Stimulated activated CD8-positive, alpha-beta memory T cell treated with anti-CD3 and anti-CD28 coated beads, Interleukin-15, amount 100 ng/mL, for 24 hours (primary cell): ENCODE measurements around the gene CCDC73.
"Not testable (repeated sequence)": the region's sequence is repeated elsewhere in the genome, so short reads cannot be mapped to it uniquely, and the experiment has no call there.

Experiments
- DNase-seq: peaks from one replicate; pipeline ENCODE4 v3.0.0-alpha.2; 2020; ENCODE audit warnings: low read depth

The CCDC73 gene

DNA sequence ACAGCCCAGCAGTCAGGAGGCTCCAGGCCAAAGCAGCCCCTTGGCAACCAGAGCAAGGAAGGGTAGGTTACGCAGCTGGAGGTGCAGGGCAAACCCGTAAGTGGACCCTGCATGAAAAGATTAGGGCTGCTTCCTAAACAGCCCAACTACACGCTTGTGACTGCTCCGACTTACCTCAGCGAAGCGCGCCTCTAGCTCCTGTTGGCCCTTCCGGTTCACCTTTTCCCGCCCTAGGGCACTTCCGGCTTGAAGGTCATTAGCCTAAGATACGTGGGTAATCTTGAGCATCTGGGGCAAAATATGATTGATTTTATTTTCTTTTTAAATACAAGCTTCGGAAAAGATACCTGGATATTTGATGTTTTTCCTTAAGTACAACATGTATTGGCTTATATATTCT, at the start of gene CCDC73:
CCDC73 (minus strand) TSS at position 224 of the 400 bp plus-strand sequence. CDS start 34,419 bp downstream, outside the sequence.
- DNase-seq, result no peak

DNA sequence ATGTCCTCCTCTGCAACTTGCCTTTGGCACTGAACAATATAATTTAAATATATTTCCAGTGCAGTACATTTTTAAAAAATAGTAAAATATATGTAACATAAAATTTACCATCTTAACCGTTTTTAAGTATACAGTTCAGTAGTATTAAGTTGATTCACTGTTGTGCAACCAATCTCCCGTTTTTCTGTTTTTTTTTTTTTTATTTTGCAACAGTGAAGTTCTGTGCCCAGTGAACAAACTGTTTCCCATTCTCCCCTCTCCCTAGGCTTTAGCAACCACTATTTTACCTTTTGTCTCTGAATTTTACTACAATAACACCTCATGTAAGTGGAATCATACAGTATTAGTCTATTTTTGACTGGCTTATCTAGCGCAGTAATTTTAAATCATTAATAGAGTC, 49.1 kb upstream of the CCDC73 start:
- no peak for DNase-seq

DNA sequence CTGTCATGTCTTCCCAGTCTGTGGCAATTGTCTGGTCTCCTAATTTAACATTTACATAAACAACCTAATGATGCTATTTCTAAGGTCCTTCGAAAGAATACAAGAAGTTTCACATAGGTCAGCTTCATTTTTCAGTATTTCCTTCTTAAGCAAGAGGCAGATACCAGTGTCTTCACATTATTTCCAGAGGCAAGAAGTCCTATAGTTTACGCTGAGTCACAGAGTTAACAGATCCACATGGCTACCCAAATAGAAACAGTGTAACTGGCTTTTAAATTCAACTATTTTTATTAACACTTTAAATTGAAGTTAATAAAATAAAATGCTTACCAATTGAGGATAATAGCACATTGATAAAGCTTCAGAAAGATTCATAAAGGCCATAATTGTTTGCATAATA, 46.1 kb upstream of the CCDC73 start:
- DNase-seq, result no peak

GRCh38 chr11:32839308-32839707, 44.8 kb upstream of the CCDC73 start:
- DNase-seq, result no peak

- DNase-seq, result no peak
Measured at GRCh38 chr11:32838505-32839274, 44.2 kb upstream of the CCDC73 start.

- no peak for DNase-seq
Measured at GRCh38 chr11:32836946-32837345, 42.5 kb upstream of the CCDC73 start.

DNA sequence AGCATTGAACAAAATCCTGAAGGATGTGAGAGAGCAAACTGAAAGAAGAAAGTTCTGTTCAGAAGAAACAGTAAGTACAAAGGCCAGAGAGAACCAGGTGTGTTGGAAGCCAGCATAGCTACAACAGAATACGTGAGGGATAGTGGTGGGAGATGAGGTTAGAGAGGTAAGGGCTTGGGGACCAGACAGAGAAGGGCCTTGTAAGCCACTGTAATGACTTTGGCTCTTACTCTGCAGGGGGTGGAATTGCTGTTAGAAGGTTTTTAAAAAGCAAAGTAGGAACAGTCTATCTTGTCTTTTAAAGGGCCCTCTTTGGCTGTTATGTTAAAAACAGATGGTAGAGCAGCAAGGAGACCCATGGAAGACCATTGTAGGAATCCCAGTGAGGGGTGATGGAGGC, 39.5 kb upstream of the CCDC73 start:
- DNase-seq, result no peak

DNA sequence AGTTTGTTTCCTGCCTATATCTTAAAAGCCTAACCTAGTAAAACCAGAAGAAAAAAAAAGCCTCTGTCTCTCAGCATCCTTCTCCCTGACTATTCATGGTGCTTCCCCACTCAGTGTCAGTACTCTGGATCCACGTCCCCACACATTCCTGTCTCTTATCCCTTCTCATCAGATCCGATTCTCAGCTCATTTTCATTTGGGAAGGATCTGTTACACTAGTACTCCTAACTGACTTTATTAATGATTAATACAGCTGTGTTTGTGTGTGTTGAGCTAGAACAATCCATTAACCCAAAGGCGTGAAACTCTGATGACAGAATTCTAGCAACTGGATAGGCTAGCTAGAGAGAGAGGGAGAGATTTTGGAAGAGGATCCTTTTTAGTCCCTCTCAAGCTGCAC, 36.8 kb upstream of the CCDC73 start:
- no peak for DNase-seq

GRCh38 chr11:32830796-32831195, 36.3 kb upstream of the CCDC73 start:
- DNase-seq, result no peak

DNA sequence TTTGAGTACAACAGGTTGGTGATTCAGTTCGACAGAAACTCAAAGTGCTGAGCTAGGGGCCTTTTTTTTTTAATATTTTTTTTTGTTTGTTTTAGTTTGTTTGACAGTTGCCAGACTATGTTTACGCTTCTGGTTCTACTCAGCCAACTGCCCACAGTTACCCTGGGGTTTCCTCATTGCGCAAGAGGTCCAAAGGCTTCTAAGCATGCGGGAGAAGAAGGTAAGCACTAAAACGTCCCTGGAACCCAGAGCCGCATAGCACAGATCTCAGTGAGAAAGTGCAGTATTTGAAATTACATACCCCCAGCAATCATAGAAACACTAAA, 35.9 kb upstream of the CCDC73 start:
- no peak for DNase-seq

GRCh38 chr11:32829680-32830412, 35.4 kb upstream of the CCDC73 start, which contains the start of gene PRRG4:
Gene PRRG4 (plus strand): TSS chr11:32829927. CDS start chr11:32830530, 603 bp downstream.
- peak; percentile 9 for DNase-seq

DNA sequence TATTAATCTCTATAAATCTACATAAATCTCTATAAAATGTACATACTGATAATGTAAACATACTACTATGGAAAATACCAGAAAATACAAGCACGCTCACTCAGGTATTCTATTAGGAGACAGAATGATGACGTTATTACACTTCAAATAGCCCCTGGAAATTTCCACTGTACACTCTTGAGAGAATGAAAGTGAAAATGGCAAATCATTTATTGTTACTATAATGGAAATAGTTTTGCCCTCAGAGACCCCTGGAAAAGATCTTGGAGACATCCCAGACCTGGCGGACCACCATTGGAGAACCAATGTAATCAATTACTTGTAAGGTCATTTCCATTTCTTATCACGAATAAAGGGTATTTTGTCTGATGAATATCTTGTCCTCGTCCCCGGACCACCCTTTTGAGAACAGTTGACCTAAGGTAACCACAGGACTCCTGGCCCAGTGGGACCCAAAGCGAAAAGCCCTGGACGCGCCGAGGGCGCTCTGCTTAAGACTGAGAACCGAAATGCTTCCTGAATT, 34.8 kb upstream of the CCDC73 start:
- DNase-seq, result no peak

- DNase-seq, result no peak
Measured at GRCh38 chr11:32827276-32827675, 32.8 kb upstream of the CCDC73 start.

- DNase-seq, result no peak
Measured at GRCh38 chr11:32826113-32826512, 31.7 kb upstream of the CCDC73 start.

GRCh38 chr11:32823617-32824016, 29.2 kb upstream of the CCDC73 start:
- not testable (repeated sequence) for DNase-seq

GRCh38 chr11:32821917-32822560, 27.6 kb upstream of the CCDC73 start:
- no peak for DNase-seq

GRCh38 chr11:32821517-32821916, 27.1 kb upstream of the CCDC73 start:
- no peak for DNase-seq

GRCh38 chr11:32820497-32820896, 26.0 kb upstream of the CCDC73 start:
- no peak for DNase-seq

- DNase-seq, result no peak
Measured at GRCh38 chr11:32819187-32819586, 24.7 kb upstream of the CCDC73 start.

GRCh38 chr11:32817852-32818183, 23.4 kb upstream of the CCDC73 start:
- DNase-seq, result no peak

- no peak for DNase-seq
Measured at GRCh38 chr11:32817181-32817851, 22.9 kb upstream of the CCDC73 start.

- DNase-seq, result peak; percentile 9
Measured at GRCh38 chr11:32809313-32809712, 14.9 kb upstream of the CCDC73 start.
